B cell (primary cell): ENCODE data around the gene PIP4K2A.

Experiments
- CTCF ChIP-seq: fragments of 200-600 bp; IDR thresholded peaks from one replicate; pipeline ENCODE4 v1.8.0; 2022; ENCODE audit warnings: antibody characterized with exemption, mild to moderate bottlenecking
- EZH2 ChIP-seq: IDR thresholded peaks from 2 replicates; pipeline ENCODE4 v1.6.1; 2012; ENCODE audit warnings: borderline replicate concordance, low read depth, mild to moderate bottlenecking, moderate library complexity, low read length; ENCODE audit not compliant: insufficient read depth, poor library complexity, severe bottlenecking

GRCh38 chr10:22698941-22699440 lies 15.4 kb downstream of the PIP4K2A start:
- TF ChIP-seq CTCF (no peak), EZH2 (no peak)
